GM21515 (cell line): Measurements from ENCODE around the gene TMEM8B.

Source experiments
- ATAC-seq: cut with Tn5 transposase; IDR thresholded peaks from one replicate; pipeline ENCODE4 v1.9.1; 2021; ENCODE audit not compliant: unreplicated experiment

TMEM8B gene

DNA sequence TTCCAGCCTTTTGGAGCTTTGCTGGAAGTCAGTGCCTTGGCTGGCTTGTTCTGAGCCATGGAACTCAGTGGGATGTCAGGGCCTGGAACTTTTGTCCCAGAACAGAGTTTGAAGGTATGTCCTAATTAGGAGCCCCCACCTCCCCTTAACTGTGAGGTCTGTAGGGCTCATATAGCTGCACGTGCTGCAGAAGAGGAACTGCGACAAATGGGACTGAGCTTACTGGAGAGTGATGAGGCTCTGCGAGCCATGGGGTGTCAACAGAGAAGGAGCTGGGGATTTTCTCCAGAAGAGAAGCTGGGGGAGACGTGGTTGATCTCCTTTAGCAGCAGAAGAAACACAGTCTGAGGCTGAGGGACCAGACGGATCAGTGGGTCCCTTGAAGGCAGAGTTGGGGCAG is 10.9 kb downstream of the TMEM8B start:
- ATAC-seq = no peak

DNA sequence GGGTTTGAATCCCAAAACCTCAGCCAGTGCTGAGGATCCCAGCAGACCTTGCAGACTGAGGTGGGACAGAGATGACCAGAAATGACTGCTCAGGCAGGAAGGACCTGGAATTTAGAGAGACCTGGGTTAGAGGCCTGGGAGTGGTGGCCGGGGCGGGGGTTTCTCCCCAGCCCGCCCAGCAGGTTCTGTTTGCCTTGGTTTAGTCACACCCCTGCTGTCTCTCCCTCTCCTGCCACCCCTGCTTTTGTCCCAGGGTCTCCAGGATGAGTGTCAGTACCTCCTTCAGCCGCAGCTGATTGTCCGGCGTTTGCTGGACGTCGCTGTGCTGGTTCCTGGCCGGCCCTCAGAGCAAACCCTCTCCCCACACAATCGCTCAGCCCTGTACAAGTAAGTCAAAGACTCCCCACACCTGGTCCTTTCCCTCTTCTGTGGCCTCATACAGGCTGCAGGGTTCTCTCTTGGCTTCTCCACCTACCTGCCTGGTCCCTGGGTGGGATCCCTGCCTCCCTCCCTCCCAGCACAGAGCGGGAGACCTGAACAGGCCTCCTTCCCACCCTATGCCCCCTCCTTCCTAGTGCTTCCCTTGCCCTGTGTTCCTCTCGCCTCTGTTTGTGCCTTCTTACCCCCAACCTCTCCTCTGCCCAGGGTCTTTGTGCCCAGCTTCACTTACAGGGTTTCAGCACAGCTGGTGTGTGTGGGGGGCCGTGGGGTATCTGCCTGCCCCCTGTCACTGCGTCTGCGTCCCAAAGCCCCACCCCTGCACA is 12.0 kb downstream of the TMEM8B start:
- no peak for ATAC-seq

DNA sequence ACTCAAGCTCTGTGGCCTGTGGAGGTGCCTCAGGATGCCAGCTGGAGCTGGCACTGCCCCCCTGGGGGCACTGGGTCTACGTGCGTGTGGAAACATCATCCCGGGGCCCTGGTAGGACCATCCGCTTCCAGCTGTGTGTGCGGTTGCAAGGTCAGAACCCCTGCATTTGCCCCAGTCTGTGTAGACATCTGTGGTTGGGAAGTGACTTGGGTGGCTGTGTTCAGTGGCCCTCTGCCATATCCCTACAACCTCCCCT is 12.5 kb downstream of the TMEM8B start:
- no peak for ATAC-seq

DNA sequence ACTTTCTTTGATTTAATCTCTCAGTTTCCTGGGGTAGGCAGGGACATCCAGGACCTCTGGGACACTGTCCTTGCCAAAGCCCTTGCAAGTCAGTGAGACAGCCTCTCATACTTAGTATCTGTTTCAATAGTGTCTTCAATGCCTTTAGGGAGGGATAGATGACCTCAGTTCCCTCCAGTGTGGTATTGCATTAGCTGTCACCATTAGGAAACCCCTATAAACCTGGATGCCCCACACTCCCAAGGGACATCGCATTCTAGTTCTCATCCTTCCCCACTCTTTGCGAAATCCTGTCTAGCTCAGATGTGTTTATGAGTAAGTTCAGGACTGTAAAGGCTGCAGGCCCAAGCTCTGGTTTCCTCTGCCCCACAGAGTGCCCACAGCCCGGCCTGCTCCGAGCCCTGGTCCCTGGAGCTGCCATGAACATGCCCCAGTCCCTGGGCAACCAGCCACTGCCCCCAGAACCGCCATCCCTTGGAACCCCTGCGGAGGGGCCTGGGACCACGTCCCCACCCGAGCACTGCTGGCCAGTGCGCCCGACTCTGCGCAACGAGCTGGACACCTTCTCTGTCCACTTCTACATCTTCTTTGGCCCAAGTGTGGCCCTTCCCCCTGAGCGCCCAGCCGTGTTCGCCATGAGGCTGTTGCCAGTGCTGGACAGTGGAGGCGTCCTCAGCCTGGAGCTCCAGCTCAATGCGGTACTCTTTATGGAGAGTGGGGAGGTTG is 13.2 kb downstream of the TMEM8B start:
- ATAC-seq = no peak

DNA sequence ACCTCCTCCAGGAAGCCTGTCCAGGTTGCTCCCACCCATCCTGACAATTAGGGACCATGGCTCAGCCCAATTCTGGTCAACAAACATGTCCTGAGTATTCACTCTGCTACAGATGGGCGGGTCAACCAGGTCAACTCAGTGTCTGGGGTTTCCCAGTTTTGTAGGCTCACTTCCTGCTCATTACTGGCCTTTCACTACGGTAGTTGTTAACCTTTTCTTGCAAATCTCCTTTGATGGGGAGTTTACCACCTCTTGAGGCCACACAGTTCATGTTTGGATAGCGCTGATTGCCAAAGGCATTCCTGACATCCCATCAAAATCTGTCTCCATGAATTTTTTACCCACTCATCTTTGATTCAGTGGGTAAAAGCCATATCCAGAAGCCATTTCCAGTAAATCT is 13.8 kb downstream of the TMEM8B start:
- ATAC-seq = no peak

DNA sequence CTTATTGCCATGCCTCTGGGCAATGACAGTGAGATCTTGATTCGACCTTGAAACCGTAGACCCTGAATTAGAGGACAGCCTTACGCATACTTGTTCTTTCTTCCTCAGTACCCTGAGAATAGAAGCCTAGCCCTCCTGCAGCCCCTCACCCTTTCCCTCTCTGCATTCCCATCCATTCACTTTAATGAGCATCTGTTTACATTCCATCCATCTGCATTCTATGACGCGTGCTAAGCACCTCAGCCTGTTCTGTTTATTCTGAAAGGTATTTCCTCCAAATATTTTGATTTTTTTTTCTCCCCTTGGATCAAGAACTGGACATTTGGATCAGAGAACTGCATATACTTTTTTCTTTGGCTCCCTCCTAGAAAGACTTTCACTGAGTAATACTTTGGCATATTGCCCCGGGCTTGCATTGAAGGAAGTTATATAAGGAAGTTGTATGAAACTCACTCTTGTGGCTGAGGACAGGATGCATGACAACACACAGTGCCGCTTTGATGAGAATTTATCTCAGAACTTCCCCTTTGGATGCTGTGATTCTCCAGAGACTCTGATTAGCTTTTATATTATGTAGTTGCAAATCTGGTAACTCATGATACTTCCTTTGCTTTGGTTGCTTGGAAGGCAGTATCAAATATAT is 15.7 kb downstream of the TMEM8B start:
- ATAC-seq = no peak

DNA sequence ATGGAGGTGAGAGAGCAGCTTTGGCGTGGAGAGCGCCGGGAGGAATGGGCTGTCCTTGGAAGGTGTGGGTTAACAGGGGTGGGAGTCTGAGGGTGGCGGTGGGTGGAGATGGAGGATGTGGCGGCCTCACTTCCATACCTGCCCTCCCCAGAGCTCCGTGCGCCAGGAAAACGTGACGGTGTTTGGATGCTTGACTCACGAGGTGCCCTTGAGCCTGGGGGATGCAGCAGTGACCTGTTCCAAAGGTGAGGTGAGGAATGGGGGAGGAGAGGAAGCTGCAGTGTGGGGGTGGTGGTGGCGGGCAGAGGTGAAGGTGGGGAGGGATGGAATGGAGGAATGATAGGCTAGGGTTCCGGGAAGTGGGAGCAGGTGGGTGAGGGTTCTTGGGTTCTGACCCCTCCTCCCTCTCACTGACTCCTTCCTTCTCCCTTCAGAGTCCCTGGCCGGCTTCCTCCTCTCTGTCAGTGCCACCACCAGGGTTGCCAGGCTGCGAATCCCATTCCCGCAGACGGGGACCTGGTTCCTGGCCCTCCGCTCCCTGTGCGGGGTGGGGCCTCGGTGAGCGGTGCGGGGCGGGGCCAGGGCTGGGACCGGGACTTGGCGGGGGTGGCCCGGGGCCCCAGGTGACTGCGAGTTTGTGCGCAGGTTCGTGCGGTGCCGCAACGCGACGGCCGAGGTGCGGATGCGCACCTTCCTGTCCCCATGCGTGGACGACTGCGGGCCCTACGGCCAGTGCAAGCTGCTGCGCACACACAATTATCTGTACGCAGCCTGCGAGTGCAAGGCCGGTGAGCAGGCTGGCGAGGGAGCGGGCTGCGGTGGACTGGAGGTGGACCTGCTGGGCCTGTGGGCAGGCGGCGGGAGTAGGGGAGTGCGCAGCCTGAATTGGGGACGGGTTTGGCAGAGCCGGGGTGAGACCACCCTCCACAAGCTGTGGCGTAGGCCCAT is 17.1 kb downstream of the TMEM8B start:
- no peak for ATAC-seq

DNA sequence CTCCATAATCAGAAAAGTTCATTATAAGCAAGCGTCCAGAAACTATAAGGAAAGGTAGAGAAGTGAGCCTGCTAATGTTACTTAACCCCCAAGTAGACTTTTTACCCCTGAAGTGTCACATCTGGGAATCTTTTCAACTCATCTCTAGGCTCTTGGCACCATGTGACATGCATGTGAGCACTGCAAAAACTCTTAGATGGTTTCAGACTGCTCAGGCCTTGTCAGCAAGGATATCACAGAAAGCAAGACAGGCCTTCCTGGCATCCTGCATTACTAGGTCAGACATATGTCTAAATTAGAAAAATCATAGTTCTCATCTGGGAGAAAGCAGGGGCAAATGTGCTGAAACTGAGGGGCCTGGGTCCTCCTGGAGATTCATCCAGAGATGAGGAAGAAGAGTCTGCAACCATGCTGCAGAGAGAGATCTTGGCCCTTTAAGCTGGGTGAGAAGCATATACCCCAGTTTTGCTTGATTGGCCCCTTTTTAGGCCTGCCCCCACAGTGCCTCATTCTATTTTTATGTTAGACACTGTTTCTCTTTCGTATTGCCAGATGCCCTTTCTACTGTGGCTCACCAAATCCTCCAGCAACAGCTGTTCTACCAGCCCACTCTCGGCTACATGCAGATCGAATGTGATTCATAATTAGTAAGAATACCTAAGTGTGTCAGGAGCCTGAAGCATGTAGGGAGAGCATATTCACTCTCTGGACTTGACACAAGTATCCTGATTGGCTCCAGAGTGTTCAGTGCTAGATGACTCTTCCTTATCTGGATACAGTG is 19.0 kb downstream of the TMEM8B start:
- ATAC-seq = peak; percentile 81

DNA sequence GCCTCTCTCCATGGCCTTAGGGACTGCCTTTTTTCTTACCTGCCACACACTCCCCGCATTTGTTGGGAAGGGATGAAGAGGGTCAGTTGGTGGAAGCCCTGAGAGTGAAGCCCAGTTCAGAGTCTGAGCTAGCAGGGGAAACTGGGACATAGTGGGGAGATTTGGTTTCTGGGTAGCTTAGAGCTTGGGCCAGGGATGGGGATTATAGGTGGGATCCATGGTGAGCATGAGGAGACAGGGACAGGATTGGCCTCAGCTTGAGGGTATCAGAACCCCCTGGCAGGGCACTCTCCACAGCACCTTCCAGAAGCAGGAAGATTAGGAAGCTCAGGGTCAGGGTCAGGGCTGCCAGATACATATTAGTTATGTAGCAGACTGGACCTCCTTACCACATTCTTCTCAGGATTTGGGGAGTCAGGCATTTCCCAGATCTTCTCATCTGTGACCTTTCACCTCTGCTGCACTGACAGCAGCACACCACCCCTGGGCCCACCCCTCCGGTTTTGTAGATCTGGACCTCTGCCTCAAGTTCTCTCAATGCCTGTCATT is 23.3 kb downstream of the TMEM8B start:
- ATAC-seq = no peak

DNA sequence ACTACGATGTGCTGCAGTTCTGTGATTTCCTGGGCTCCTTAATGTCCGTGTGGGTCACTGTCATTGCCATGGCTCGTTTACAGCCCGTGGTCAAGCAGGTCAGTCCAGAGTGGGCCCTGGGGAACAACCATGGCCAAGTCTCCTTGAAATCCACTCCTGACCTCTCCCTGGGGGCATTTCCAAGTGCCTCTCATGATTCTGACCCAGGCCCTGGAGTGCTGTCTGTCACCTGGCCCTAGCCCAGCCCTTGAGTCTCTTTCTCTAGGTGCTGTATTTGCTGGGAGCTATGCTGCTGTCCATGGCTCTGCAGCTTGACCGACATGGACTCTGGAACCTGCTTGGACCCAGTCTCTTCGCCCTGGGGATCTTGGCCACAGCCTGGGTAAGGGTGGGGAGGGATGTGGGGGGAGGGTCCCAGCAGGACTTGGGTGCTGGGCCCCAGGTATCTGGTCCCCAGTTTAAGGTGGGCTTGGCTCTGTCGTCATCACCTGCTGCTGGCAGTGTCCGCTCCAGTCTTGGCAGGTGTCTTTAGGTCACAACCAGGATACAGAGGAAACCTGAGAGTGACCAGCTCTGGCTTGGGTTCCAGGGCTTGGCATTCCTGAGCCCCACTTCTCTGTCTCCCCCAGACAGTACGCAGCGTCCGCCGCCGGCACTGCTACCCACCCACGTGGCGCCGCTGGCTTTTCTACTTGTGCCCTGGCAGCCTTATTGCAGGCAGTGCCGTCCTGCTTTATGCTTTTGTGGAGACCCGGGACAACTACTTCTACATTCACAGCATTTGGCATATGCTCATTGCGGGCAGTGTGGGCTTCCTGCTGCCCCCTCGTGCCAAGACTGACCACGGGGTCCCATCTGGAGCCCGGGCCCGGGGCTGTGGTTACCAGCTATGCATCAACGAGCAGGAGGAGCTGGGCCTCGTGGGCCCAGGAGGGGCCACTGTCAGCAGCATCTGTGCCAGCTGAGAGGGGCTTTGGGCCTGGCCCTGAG is 24.1 kb downstream of the TMEM8B start:
- ATAC-seq = no peak

DNA sequence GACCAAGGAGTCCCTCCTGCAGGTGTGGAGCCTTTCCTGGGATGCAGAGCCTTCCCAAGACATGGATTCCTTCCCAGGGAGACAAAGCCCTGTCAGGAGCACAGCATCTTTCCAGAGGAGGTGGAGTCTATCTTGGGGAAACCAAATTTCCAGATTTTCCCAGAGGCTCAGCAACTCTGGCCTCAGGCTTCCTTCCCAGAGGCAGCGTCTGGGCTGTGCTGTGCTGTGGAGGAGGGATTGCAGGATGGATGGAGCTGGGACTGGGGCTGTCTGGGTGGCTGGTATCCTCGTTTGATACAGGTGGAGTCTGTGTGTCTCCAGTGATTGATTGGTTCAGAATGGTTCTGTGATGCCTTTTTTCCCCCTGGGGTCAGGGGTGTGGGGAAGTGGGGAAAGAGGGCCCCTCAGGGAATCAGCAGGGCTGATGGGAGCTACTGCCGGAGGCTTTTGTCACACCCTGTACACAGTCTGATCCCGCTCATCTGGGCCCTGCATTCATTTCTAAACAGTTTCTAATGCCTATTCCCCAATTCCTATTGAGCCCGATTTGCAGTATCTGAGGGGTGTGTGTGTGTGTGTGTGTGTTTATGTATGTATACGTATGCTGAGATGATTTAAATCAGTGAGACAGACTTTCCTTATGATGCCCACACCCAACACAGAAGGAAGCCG is 25.2 kb downstream of the TMEM8B start:
- no peak for ATAC-seq

DNA sequence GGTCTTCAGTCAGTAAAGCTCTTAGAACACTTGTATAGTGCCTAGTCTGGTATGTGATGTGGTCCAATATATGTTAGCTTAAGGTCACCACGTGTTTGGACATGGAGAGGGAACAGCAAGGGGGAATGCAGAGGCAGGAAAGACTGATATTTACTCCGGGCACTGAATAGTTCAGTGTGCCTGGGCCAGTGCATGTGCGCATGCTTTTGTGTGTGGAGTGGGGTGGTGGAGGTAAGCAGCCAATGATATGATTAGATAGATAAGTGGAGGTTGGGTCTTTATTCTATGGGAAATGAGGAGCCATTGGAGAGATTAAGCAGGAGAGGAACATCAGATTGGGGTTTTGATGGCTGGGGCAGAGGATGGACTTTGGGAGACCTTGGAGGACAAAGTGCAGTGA is 27.2 kb downstream of the TMEM8B start:
- ATAC-seq = no peak

DNA sequence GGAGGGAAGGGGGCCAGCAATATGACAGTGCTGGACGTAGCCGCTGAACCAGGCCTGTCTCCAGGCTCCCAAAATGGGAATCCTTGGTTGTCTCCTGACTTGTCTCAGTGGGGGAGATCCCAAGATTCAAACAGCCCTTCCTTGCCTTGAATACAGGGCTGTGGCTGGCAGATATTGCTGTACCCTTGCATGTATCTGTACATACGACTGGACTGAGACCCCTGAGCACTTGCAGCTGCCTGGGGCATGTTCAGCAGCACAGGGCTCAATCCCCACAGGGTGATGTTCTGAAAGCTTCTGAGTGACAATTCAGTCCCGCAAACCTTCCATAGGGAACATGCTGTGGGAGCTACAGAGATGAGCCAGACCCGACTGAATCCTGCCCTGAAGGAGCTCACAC is 27.9 kb downstream of the TMEM8B start:
- ATAC-seq = no peak

DNA sequence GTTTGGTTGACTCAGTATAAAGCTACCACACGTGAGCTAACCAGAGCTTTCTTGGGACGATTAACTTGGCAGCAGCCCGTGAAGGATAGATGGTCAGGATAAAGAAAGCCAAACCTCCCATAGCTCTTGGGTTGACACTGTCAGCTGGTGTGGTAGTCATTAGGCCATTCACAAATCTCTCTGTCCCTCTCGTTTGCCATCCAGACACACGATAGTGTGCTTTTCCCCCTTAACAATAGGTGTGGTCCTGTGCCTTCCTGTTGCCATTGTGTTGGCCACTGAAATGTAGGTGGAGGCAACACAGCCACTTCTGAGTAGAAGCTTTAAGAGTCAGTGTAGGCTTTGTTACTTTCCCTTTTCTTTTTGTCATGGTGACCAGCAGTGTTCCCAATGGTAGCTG is 29.4 kb downstream of the TMEM8B start:
- ATAC-seq = no peak

DNA sequence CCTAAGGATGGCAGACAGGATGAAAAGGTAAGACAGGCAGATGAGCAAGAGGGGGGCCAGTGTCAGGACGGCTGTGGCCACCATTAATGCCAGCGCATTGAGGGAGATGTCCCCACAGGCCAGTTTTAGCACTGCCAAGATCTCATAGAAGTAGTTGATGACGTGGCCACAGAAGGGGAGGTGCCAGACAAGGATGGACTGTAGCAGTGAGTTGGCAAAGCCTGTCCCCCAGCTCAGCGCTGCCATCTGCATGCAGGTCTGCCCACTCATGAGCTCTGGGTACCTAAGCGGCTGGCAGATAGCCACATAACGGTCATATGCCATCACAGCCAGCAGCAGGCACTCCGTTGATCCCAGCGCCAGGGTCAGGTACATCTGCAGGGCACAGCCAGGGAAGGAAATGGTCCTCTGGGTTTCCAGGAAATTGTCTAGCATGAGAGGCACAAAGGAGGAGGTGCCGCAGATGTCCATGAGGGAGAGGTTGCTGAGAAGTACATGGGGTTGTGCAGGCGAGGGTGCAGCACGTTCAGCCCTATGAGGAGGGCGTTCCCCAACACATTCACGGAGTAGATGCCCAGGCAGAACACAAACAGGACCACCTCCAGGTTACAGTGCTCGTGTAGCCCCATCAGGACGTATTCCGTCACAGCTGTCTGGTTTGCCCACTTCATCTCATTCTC is 30.4 kb downstream of the TMEM8B start:
- no peak for ATAC-seq

DNA sequence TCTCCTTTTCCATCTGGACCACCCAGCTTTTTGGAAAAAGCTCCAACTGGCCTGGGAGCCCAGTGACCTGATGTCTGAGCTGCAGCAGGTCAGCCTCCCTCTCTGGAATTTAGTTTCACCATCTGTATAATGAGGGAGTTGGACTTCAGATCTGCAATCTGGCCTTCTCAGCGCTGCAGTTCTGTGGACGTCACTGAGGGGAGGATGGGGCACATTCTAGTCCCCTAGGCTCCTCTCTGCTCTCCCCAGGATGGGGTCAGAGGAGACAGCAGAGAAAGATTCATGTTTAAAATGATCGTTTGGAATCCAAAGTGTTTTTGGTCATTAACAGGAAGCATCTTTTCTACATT is 30.9 kb downstream of the TMEM8B start:
- no peak for ATAC-seq

DNA sequence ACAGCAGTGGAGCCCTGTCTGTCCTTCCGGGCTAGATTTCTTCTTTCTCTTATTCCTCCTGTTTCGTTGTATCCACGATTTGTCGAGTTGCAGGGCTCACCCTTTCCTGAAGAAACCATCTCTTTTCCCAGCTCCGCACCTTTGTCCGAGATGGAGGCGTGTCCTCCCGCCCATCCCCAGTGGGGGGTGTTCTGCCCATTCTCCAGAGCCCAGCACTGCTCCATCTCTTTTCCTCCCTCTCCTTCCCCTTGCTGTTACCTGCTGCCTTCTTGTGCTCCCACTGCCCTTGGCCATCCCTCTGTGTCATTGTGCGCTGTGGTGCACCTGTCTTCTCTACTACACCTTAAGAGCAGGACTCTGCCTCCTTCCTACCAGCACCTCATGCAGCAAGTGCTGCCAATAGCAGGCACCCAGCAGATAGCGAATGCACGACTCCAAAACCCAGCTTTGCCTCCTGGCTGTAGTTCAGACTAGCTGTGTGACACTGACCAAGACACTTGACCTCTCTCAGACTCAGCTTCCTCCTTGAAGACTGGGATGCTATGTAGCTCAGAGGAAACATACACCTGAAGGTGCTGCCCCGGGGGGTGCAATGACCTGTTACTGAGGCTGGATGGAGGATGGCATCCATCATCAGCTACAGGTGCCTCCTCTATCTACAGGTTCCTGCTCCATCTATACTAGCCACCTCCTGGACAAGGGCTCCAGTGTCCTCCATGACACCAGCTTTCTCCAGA is 32.3 kb downstream of the TMEM8B start:
- ATAC-seq = no peak
